ENCODE data around the gene PID1. TPM values are rescaled to one million over a fixed set of nuclear protein-coding genes. Genes with fewer than 3 reads are reported as not detected.
"Not testable (repeated sequence)": the region's sequence is repeated elsewhere in the genome, so short reads cannot be mapped to it uniquely, and the experiment has no call there.

The PID1 gene
- total and polyA plus RNA-seq, 4 donors: 17.0 to 45.7 (median 30.0) TPM

DNA sequence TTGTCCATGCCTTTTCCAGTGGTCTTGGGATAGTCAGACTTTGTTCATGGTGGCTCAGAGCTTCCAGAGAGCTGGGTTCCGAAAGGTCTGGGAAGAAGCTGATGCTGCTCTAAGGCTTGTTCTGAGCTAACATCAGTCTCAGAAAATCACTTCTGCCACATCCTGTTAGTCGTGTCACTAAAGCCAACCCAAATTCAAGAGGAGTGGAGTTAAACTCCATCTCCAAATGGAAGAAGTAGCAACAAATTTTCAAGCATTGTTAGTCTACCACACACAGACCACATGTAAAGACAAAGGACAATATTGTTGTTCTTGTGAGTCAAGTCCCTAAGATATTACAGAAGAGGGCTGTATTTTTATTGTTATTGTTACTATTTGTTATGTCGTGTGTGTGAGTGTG, 77.8 kb downstream of the PID1 start:
- ATAC-seq (ENCODE audit: insufficient read depth, low FRiP score) (no peak), DNase-seq (no peak)
- peaks cover 0 to 1% (median 0%) of the 10 kb centered on the region in 4 donors for H3K9me3 ChIP-seq (ENCODE audit: control insufficient read depth in 4 of 4, insufficient read depth in 3 of 4, low read length in 3 of 4)
- no peaks in the 10 kb centered on the region for H3K4me1 ChIP-seq (ENCODE audit: control insufficient read depth in 5 of 5, insufficient read depth in 5 of 5, low read length in 5 of 5)
- no peak overlapping the region for H3K4me3 ChIP-seq
- no peak overlapping the region for H3K27ac ChIP-seq (ENCODE audit: low read depth in 1 of 2, low read length in 1 of 2)
- H3K36me3 ChIP-seq (ENCODE audit: control insufficient read depth in 4 of 4, insufficient read depth in 4 of 4, low read length in 4 of 4): peaks cover 0 to 3% (median 0%) of the 10 kb centered on the region in 4 donors
- 64 to 70% methylated on average over 3 of the region's 3 CpGs for WGBS, 2 donors
- H3K27me3 ChIP-seq (ENCODE audit: control insufficient read depth in 3 of 3, insufficient read depth in 3 of 3, low read length in 2 of 3): no peaks in the 10 kb centered on the region
- TF ChIP-seq, protein P1, sequence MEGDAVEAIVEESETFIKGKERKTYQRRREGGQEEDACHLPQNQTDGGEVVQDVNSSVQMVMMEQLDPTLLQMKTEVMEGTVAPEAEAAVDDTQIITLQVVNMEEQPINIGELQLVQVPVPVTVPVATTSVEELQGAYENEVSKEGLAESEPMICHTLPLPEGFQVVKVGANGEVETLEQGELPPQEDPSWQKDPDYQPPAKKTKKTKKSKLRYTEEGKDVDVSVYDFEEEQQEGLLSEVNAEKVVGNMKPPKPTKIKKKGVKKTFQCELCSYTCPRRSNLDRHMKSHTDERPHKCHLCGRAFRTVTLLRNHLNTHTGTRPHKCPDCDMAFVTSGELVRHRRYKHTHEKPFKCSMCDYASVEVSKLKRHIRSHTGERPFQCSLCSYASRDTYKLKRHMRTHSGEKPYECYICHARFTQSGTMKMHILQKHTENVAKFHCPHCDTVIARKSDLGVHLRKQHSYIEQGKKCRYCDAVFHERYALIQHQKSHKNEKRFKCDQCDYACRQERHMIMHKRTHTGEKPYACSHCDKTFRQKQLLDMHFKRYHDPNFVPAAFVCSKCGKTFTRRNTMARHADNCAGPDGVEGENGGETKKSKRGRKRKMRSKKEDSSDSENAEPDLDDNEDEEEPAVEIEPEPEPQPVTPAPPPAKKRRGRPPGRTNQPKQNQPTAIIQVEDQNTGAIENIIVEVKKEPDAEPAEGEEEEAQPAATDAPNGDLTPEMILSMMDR (IDR thresholded peaks at IDR 0.05; ENCODE audit: control extremely low read depth, extremely low read depth): no peak
- no peak overlapping the region for H3K9ac ChIP-seq (ENCODE audit: insufficient read depth in 1 of 2, low read length in 2 of 2)

DNA sequence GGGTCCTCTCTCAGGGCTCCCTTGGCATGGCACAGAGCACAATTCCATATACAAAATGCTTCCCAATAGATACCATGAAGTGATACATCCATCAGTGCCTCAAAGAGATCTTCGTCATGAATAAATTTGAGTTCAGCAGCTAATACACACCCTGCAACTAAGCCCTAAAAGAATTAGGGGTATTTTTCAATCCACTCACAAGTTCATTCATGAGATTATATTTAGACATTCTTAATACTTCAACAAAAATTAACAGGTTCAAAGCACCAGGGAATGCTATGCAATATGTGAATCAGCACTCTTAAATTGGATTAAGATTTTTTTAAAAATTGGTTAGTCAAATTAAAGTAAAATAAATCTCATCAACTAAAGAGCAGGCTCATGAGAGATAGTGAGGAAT, 79.7 kb downstream of the PID1 start:
- Histone ChIP-seq H3K9ac (ENCODE audit: insufficient read depth in 1 of 2, low read length in 2 of 2) (no peak overlapping the region), H3K27ac (ENCODE audit: low read depth in 1 of 2, low read length in 1 of 2) (no peak overlapping the region), H3K9me3 (ENCODE audit: control insufficient read depth in 4 of 4, insufficient read depth in 3 of 4, low read length in 3 of 4) (peaks cover 0 to 5% (median 1%) of the 10 kb centered on the region in 4 donors), H3K36me3 (ENCODE audit: control insufficient read depth in 4 of 4, insufficient read depth in 4 of 4, low read length in 4 of 4) (peaks cover 0 to 3% (median 0%) of the 10 kb centered on the region in 4 donors), H3K4me1 (ENCODE audit: control insufficient read depth in 5 of 5, insufficient read depth in 5 of 5, low read length in 5 of 5) (no peaks in the 10 kb centered on the region), H3K4me3 (no peak overlapping the region), H3K27me3 (ENCODE audit: control insufficient read depth in 3 of 3, insufficient read depth in 3 of 3, low read length in 2 of 3) (no peaks in the 10 kb centered on the region)
- no peak for DNase-seq
- 85 to 87% methylated on average over 1 of the region's 1 CpG for WGBS, 2 donors
- no peak for ATAC-seq (ENCODE audit: insufficient read depth, low FRiP score)
- TF ChIP-seq, protein P1 (IDR thresholded peaks at IDR 0.05; ENCODE audit: control extremely low read depth, extremely low read depth): no peak

DNA sequence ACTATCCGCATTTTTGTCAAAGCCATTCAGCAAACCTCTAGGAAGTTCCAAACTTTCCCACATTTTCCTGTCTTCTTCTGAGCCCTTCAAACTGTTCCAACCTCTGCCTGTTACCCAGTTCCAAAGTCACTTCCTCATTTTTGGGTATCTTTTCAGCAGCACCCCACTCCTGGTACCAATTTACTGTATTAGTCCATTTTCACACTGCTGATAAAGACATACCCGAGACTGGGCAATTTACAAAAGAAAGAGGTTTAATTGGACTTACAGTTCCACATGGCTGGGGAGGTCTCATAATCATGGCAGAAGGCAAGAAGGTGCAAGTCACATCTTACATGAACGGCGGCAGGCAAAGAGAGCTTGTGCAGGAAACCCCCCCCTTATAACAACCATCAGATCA, 84.0 kb downstream of the PID1 start:
- not testable (repeated sequence) for H3K27me3 ChIP-seq (ENCODE audit: control insufficient read depth in 3 of 3, insufficient read depth in 3 of 3, low read length in 2 of 3); H3K4me3 ChIP-seq; H3K27ac ChIP-seq (ENCODE audit: low read depth in 1 of 2, low read length in 1 of 2); H3K36me3 ChIP-seq (ENCODE audit: control insufficient read depth in 4 of 4, insufficient read depth in 4 of 4, low read length in 4 of 4); H3K9me3 ChIP-seq (ENCODE audit: control insufficient read depth in 4 of 4, insufficient read depth in 3 of 4, low read length in 3 of 4); H3K9ac ChIP-seq (ENCODE audit: insufficient read depth in 1 of 2, low read length in 2 of 2); H3K4me1 ChIP-seq (ENCODE audit: control insufficient read depth in 5 of 5, insufficient read depth in 5 of 5, low read length in 5 of 5); ATAC-seq (ENCODE audit: insufficient read depth, low FRiP score); DNase-seq
- 65 to 71% methylated on average over 4 of the region's 4 CpGs for WGBS, 2 donors

DNA sequence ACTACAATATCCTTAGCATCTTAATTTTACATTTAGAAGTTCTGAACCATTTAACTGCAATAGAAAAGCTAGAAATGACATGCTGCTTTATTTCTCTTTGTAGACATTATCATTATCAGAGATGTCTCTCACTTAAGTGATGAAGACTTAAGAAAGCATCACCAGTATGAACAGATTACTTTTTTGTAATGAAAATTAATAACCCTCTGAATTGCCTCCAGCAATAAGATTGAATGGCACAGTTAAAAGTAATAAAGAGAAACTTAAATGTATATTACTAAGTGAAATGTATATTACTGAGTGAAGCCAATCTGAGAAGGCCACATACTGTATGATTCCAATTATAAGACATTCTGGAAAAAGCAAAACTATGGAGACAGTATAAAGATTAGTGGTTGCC, 89.4 kb downstream of the PID1 start:
- Histone ChIP-seq H3K9me3 (ENCODE audit: control insufficient read depth in 4 of 4, insufficient read depth in 3 of 4, low read length in 3 of 4) (peaks cover 0 to 5% (median 2%) of the 10 kb centered on the region in 4 donors), H3K27me3 (ENCODE audit: control insufficient read depth in 3 of 3, insufficient read depth in 3 of 3, low read length in 2 of 3) (no peaks in the 10 kb centered on the region), H3K4me1 (ENCODE audit: control insufficient read depth in 5 of 5, insufficient read depth in 5 of 5, low read length in 5 of 5) (no peaks in the 10 kb centered on the region), H3K9ac (ENCODE audit: insufficient read depth in 1 of 2, low read length in 2 of 2) (no peak overlapping the region), H3K36me3 (ENCODE audit: control insufficient read depth in 4 of 4, insufficient read depth in 4 of 4, low read length in 4 of 4) (peaks cover 0 to 3% (median 0%) of the 10 kb centered on the region in 4 donors), H3K27ac (ENCODE audit: low read depth in 1 of 2, low read length in 1 of 2) (no peak overlapping the region), H3K4me3 (no peak overlapping the region)
- DNase-seq (no peak), ATAC-seq (ENCODE audit: insufficient read depth, low FRiP score) (no peak)
- TF ChIP-seq, protein P1 (IDR thresholded peaks at IDR 0.05; ENCODE audit: control extremely low read depth, extremely low read depth): no peak
